Calu3 (cell line): ENCODE data around the gene LRBA. TPM values are rescaled to one million over a fixed set of nuclear protein-coding genes. Genes with fewer than 3 reads are reported as not detected.
"Not testable (repeated sequence)": the region's sequence is repeated elsewhere in the genome, so short reads cannot be mapped to it uniquely, and the experiment has no call there.

ENCODE experiments used
- BruUV-seq: library from RNA; stranded (reverse); fragments of 400-500 nt; replicated peaks from 2 replicates; lab custom pipeline; 2021; lab: Mats Ljungman, UMichigan
- CTCF ChIA-PET: fragments of 300-600 bp; sonication (Branson Sonifier 250); formaldehyde crosslinking; loops from one replicate; lab custom pipeline; 2022; ENCODE audit warnings: antibody characterized with exemption; lab: Charles Lee
- DNase-seq: peaks from one replicate; pipeline ENCODE4 v3.0.0; 2022
- H3K27ac Mint-ChIP-seq: one replicate; pipeline ENCODE4 v1.8.0; 2022; ENCODE audit warnings: mixed read lengths; ENCODE audit not compliant: unreplicated experiment
- H3K27me3 Mint-ChIP-seq: one replicate; pipeline ENCODE4 v1.8.0; 2022; ENCODE audit warnings: mixed read lengths; ENCODE audit not compliant: unreplicated experiment
- H3K36me3 Mint-ChIP-seq: one replicate; pipeline ENCODE4 v1.8.0; 2022; ENCODE audit warnings: mild to moderate bottlenecking, moderate library complexity, mixed read lengths; ENCODE audit not compliant: insufficient read depth, unreplicated experiment
- H3K4me1 Mint-ChIP-seq: one replicate; pipeline ENCODE4 v1.8.0; 2022; ENCODE audit warnings: mild to moderate bottlenecking, low read depth, mixed read lengths; ENCODE audit not compliant: unreplicated experiment
- H3K4me3 Mint-ChIP-seq: one replicate; pipeline ENCODE4 v1.8.0; 2022; ENCODE audit warnings: mild to moderate bottlenecking, low read depth, moderate library complexity, mixed read lengths; ENCODE audit not compliant: unreplicated experiment
- H3K9me3 Mint-ChIP-seq: one replicate; pipeline ENCODE4 v1.8.0; 2022; ENCODE audit warnings: low read depth, mixed read lengths; ENCODE audit not compliant: unreplicated experiment
- intact Hi-C: fragments of 100-400 bp; cut with micrococcal nuclease; formaldehyde crosslinking; loops from one replicate; pipeline ENCODE4 v1.10.0; 2022; ENCODE audit not compliant: unreplicated experiment
- total RNA-seq: library from RNA; stranded (reverse); gene quantifications from 2 replicates; pipeline ENCODE4 v1.2.3, GENCODE V29; 2022
- TF ChIP-seq, protein P1 (sequence below): fragments of 200-600 bp; IDR thresholded peaks from one replicate; pipeline ENCODE4 v1.8.0; 2022; ENCODE audit warnings: antibody characterized with exemption; ENCODE audit not compliant: unreplicated experiment

The LRBA gene
- total RNA-seq, 1 experiment from 2014 or later: 49.0 TPM

DNA sequence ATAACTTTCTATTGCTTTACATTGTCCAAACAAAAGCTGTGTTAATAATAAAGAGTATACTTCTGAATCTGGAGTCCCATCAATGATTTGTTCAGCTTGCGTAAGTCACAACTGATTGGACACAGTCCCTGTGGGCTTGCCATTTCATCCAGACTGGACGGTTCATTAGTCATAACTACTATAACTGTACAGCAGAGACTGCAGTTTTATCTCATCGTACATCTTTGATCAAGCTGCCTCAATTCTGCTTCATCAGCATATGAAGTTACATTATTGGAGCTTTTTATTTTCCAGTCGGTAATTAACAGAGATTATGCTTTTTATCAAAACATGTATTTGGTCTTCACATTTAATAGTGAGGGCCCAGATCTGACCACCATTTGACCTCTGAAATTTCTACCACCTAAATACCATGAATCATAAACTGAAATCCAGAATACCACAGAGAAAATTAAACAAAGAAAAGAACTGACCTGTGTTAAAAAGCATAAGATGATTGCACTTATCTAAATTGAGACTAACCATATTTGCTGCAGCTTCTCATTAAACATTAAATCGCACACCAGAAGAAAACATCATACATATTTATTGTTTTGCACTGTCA is 445.6 kb downstream of the LRBA start:
- Mint-ChIP-seq H3K9me3 (peaks cover 3% of the 10 kb centered on the region), H3K4me3 (no peak overlapping the region), H3K27ac (peak overlapping the region; percentile 68), H3K4me1 (no peaks in the 10 kb centered on the region), H3K27me3 (no peaks in the 10 kb centered on the region), H3K36me3 (no peaks in the 10 kb centered on the region)
- TF ChIP-seq, protein P1, sequence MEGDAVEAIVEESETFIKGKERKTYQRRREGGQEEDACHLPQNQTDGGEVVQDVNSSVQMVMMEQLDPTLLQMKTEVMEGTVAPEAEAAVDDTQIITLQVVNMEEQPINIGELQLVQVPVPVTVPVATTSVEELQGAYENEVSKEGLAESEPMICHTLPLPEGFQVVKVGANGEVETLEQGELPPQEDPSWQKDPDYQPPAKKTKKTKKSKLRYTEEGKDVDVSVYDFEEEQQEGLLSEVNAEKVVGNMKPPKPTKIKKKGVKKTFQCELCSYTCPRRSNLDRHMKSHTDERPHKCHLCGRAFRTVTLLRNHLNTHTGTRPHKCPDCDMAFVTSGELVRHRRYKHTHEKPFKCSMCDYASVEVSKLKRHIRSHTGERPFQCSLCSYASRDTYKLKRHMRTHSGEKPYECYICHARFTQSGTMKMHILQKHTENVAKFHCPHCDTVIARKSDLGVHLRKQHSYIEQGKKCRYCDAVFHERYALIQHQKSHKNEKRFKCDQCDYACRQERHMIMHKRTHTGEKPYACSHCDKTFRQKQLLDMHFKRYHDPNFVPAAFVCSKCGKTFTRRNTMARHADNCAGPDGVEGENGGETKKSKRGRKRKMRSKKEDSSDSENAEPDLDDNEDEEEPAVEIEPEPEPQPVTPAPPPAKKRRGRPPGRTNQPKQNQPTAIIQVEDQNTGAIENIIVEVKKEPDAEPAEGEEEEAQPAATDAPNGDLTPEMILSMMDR: no peak
- CTCF ChIA-PET: no interaction called here
- no TSS peak for BruUV-seq
- DNase-seq: peak; percentile 34
- intact Hi-C loops: no loop called here

DNA sequence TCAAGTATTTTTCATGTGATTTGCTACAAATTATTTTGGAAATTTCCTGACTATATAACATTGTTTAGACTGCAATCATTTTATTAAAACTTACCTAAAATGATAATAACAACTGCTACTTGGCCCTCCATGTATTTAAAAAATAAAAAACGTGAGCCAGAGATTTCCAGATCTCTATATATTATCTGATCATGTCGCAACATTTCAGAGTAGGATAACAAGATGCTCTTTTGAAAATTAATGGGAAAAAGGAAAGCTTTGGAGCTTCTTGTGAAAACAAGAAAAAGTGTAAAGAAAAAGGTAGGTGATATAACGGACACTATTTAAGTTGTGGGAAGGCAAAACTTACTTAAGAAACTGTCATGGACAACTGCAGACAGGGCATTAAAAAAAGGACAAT is 448.0 kb downstream of the LRBA start:
- CTCF ChIA-PET: no interaction called here
- BruUV-seq: no TSS peak
- TF ChIP-seq, protein P1: no peak
- no peaks in the 10 kb centered on the region for H3K4me1 Mint-ChIP-seq
- no peak overlapping the region for H3K27ac Mint-ChIP-seq
- intact Hi-C loops: no loop called here
- DNase-seq: no peak
- H3K9me3 Mint-ChIP-seq: peaks cover 6% of the 10 kb centered on the region
- no peak overlapping the region for H3K4me3 Mint-ChIP-seq
- peaks cover 1% of the 10 kb centered on the region for H3K36me3 Mint-ChIP-seq
- no peaks in the 10 kb centered on the region for H3K27me3 Mint-ChIP-seq

DNA sequence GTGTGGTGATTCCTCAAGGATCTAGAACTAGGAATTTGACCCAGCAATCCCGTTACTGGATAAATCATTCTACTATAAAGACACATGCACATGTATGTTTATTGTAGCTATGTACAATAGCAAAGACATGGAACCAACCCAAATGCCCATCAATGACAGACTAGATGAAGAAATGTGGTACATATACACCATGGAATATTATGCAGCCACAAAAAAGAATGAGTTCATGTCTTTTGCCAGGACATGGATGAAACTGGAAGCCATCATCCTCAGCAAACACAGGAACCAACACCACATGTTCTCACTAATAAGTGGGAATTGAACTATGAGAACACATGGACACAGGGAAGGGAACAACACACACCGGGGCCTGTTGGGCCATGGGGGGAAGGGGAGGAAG is 450.1 kb downstream of the LRBA start:
- H3K4me1 Mint-ChIP-seq, H3K4me3 Mint-ChIP-seq, DNase-seq, BruUV-seq, intact Hi-C loops, CTCF ChIA-PET, H3K9me3 Mint-ChIP-seq, H3K36me3 Mint-ChIP-seq, H3K27me3 Mint-ChIP-seq: not testable (repeated sequence)
- H3K27ac Mint-ChIP-seq: peak overlapping the region; percentile 42

DNA sequence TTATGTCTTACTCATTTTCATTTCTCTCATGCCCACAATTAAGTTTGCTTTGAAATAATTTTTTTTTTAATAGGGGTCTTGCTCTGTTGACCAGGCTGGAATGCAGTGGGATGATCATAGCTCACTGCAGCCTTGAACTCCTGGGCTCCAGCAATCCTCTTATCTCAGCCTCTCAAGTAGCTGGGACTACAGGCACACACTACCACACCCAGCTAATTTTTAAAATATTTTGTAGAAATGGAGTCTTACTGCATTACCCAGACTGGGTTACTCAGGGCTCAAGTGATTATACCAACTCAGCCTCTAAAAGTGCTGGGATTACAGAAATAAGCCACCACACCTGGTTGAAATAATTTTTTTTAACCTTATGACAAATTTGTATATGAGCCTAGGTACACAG is 452.3 kb downstream of the LRBA start:
- CTCF ChIA-PET: no interaction called here
- no peak for DNase-seq
- no peak overlapping the region for H3K4me3 Mint-ChIP-seq
- BruUV-seq: no TSS peak
- H3K27ac Mint-ChIP-seq: no peak overlapping the region
- H3K9me3 Mint-ChIP-seq: peaks cover 6% of the 10 kb centered on the region
- TF ChIP-seq, protein P1: no peak
- peaks cover 4% of the 10 kb centered on the region for H3K4me1 Mint-ChIP-seq
- intact Hi-C loops: no loop called here
- H3K27me3 Mint-ChIP-seq: no peaks in the 10 kb centered on the region
- peaks cover 5% of the 10 kb centered on the region for H3K36me3 Mint-ChIP-seq

DNA sequence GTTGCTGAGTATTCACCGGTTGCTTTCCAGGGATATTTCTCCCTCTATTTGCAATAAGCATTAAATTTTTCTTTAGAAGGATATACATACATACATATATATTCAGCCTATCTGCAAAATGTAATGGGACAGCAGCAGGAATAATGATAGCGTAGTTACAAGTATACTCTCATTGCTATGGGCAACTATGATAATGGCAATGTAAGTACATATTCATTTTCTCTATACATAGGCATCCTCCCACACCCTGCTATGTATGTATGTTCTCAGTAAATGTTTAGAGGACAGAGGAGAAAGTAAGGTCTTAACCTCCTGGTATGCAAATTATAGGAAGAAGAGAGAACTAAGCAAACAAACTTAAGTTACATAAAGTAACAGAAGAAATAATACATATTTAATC is 452.8 kb downstream of the LRBA start:
- Mint-ChIP-seq H3K4me3 (no peak overlapping the region), H3K36me3 (peaks cover 5% of the 10 kb centered on the region), H3K9me3 (peaks cover 6% of the 10 kb centered on the region), H3K4me1 (peaks cover 9% of the 10 kb centered on the region), H3K27me3 (no peaks in the 10 kb centered on the region), H3K27ac (no peak overlapping the region)
- BruUV-seq: no TSS peak
- CTCF ChIA-PET: no interaction called here
- intact Hi-C loops: no loop called here
- TF ChIP-seq, protein P1: no peak
- DNase-seq: no peak
